ACHN (cell line): Measurements from ENCODE around the gene DPCD.
A peak's percentile ranks its signal among the peaks of the same experiment; 100 is the strongest.
"Not testable (repeated sequence)": the region's sequence is repeated elsewhere in the genome, so short reads cannot be mapped to it uniquely, and the experiment has no call there.

Source experiments
- DNase-seq: peaks from one replicate; pipeline ENCODE4 v3.0.0-alpha.2; 2015
- in situ Hi-C: cut with HindIII; loops from 2 replicates; pipeline ENCODE4 v1.10.0; 2017; ENCODE audit warnings: low sequenced_read_pairs, low pct_ligation_motif_present, low pct_unique_long_range_greater_than_20kb

DPCD gene

GRCh38 chr10:101614663-101615524 is 26.8 kb downstream of the DPCD start:
- in situ Hi-C loops = no loop called here

GRCh38 chr10:101615525-101616116 is 27.5 kb downstream of the DPCD start:
- no peak for DNase-seq
- in situ Hi-C loops = no loop called here

More at GRCh38 chr10:101614663-101615524, 26.8 kb downstream of the DPCD start:
- no peak for DNase-seq

GRCh38 chr10:101616415-101617101 is 28.4 kb downstream of the DPCD start:
- in situ Hi-C loops = no loop called here

GRCh38 chr10:101617102-101617823 is 29.1 kb downstream of the DPCD start:
- in situ Hi-C loops = no loop called here
- peak; percentile 12 for DNase-seq

More at GRCh38 chr10:101616415-101617101, 28.4 kb downstream of the DPCD start:
- DNase-seq = no peak

GRCh38 chr10:101617824-101618568 is 29.9 kb downstream of the DPCD start:
- in situ Hi-C loops = no loop called here
- no peak for DNase-seq

GRCh38 chr10:101618871-101619270 is 30.8 kb downstream of the DPCD start:
- in situ Hi-C loops = no loop called here
- DNase-seq = no peak

- DNase-seq = no peak
- in situ Hi-C loops = no loop called here
Measured at GRCh38 chr10:101619983-101620382, 31.9 kb downstream of the DPCD start.

GRCh38 chr10:101623528-101623927 is 35.4 kb downstream of the DPCD start:
- DNase-seq = no peak
- in situ Hi-C loops = no loop called here

GRCh38 chr10:101624526-101625102 is 36.5 kb downstream of the DPCD start:
- in situ Hi-C loops = no loop called here
- DNase-seq = no peak

- in situ Hi-C loops = no loop called here
- DNase-seq = no peak
Measured at GRCh38 chr10:101625821-101626412, 37.8 kb downstream of the DPCD start.

- in situ Hi-C loops = no loop called here
- DNase-seq = no peak
Measured at GRCh38 chr10:101629837-101630632, 41.9 kb downstream of the DPCD start.

GRCh38 chr10:101630633-101630920 is 42.5 kb downstream of the DPCD start:
- no peak for DNase-seq
- in situ Hi-C loops = no loop called here

- in situ Hi-C loops = no loop called here
- DNase-seq = no peak
Measured at GRCh38 chr10:101631821-101632475, 43.8 kb downstream of the DPCD start.

- DNase-seq, in situ Hi-C loops: not testable (repeated sequence)
Measured at GRCh38 chr10:101633510-101633909, 45.4 kb downstream of the DPCD start.

GRCh38 chr10:101639141-101639900 is 51.2 kb downstream of the DPCD start:
- in situ Hi-C loops = no loop called here
- no peak for DNase-seq

GRCh38 chr10:101643546-101643945 is 55.4 kb downstream of the DPCD start:
- in situ Hi-C loops = no loop called here
- DNase-seq = no peak
